Activated CD8-positive, alpha-beta T cell treated with anti-CD3 and anti-CD28 coated beads for 36 hours (primary cell): ENCODE results near the gene RRP36. TPM values are rescaled to one million over a fixed set of nuclear protein-coding genes. Genes with fewer than 3 reads are reported as not detected.

Experiments used
- ATAC-seq: fragments of 200-7000 bp; cut with Tn5 transposase; one replicate; pipeline ENCODE4 v1.10.0; 2021; ENCODE audit warnings: mild to moderate bottlenecking, moderate library complexity
- CTCF ChIA-PET: fragments of 350-600 bp; sonication (Branson Sonifier 250); formaldehyde crosslinking; loops from one replicate; lab custom pipeline; 2021; ENCODE audit warnings: antibody characterized with exemption; lab: Charles Lee
- POLR2A ChIA-PET: fragments of 350-600 bp; sonication (Branson Sonifier 250); formaldehyde crosslinking; loops from one replicate; lab custom pipeline; 2021; ENCODE audit warnings: antibody characterized with exemption; lab: Charles Lee
- DNase-seq: peaks from one replicate; pipeline ENCODE4 v3.0.0-alpha.2; 2020
- H3K27ac Mint-ChIP-seq: one replicate; pipeline ENCODE4 v1.8.0; 2021; ENCODE audit warnings: mild to moderate bottlenecking, mixed read lengths
- H3K27me3 Mint-ChIP-seq: one replicate; pipeline ENCODE4 v1.8.0; 2021; ENCODE audit warnings: mixed read lengths
- H3K36me3 Mint-ChIP-seq: one replicate; pipeline ENCODE4 v1.8.0; 2021; ENCODE audit warnings: low read depth, mixed read lengths
- H3K4me1 Mint-ChIP-seq: one replicate; pipeline ENCODE4 v1.8.0; 2021; ENCODE audit warnings: low read depth, mixed read lengths
- H3K4me3 Mint-ChIP-seq: one replicate; pipeline ENCODE4 v1.8.0; 2021; ENCODE audit warnings: mild to moderate bottlenecking, moderate library complexity, mixed read lengths
- H3K9me3 Mint-ChIP-seq: one replicate; pipeline ENCODE4 v1.8.0; 2021; ENCODE audit warnings: mixed read lengths
- intact Hi-C: fragments of 100-400 bp; cut with micrococcal nuclease; formaldehyde crosslinking; loops from one replicate; pipeline ENCODE4 v1.10.0; 2022
- total RNA-seq, 2 experiments: library from RNA; stranded (reverse); gene quantifications; one replicate each; pipeline ENCODE4 v1.2.3, GENCODE V29; 2021
- TF ChIP-seq, protein P1 (sequence below): fragments of 200-600 bp; IDR thresholded peaks from one replicate; pipeline ENCODE4 v1.8.0; 2022; ENCODE audit warnings: antibody characterized with exemption, mild to moderate bottlenecking

The RRP36 gene
- total RNA-seq, 2 experiments from 2014 or later: 47.9 to 48.0 TPM

DNA sequence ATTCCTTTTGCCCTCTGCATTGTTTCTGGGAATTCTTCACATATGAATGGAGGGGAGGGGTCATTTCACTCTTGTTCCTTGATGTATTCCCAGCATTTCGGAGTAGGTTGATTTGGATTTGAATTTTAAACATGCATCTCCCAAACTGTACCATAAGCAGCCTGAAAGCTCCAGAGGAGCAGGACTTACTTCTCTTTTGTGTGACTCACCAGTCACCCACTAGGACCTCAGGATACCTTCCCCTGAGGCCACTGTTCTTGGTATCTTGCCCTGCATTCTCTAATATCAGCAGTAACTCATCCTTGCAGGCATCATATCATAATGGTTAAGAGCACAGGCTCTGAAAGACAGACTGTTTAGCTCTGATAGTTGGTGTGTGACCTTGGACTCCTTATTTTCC lies 37.1 kb downstream of the RRP36 start:
- DNase-seq (no peak), ATAC-seq (no peak)
- intact Hi-C loops: loop anchor here (5.0 to 10.0 kb wide), 2 partner anchors 46 to 154 kb away; partner anchors contain the start of genes KLHDC3 and MEA1
- Mint-ChIP-seq H3K36me3 (peaks cover 35% of the 10 kb centered on the region), H3K27me3 (no peaks in the 10 kb centered on the region), H3K4me3 (peak overlapping the region; percentile 81), H3K27ac (peak overlapping the region; percentile 92), H3K9me3 (no peaks in the 10 kb centered on the region), H3K4me1 (peaks cover 42% of the 10 kb centered on the region)
- CTCF ChIA-PET: interaction anchor here (1.0 to 4.2 kb wide), 2 partner anchors 50 to 85 kb away, joined by 3 to 32 read pairs; no protein-coding TSS in a partner anchor
- POLR2A ChIA-PET: interaction anchor here (0.7 to 2.6 kb wide), 5 partner anchors 18 to 390 kb away, joined by 3 to 6 read pairs (median 5); partner anchors contain the start of genes KLHDC3, MEA1, PPP2R5D and PTK7
- TF ChIP-seq, protein P1, sequence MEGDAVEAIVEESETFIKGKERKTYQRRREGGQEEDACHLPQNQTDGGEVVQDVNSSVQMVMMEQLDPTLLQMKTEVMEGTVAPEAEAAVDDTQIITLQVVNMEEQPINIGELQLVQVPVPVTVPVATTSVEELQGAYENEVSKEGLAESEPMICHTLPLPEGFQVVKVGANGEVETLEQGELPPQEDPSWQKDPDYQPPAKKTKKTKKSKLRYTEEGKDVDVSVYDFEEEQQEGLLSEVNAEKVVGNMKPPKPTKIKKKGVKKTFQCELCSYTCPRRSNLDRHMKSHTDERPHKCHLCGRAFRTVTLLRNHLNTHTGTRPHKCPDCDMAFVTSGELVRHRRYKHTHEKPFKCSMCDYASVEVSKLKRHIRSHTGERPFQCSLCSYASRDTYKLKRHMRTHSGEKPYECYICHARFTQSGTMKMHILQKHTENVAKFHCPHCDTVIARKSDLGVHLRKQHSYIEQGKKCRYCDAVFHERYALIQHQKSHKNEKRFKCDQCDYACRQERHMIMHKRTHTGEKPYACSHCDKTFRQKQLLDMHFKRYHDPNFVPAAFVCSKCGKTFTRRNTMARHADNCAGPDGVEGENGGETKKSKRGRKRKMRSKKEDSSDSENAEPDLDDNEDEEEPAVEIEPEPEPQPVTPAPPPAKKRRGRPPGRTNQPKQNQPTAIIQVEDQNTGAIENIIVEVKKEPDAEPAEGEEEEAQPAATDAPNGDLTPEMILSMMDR: no peak

DNA sequence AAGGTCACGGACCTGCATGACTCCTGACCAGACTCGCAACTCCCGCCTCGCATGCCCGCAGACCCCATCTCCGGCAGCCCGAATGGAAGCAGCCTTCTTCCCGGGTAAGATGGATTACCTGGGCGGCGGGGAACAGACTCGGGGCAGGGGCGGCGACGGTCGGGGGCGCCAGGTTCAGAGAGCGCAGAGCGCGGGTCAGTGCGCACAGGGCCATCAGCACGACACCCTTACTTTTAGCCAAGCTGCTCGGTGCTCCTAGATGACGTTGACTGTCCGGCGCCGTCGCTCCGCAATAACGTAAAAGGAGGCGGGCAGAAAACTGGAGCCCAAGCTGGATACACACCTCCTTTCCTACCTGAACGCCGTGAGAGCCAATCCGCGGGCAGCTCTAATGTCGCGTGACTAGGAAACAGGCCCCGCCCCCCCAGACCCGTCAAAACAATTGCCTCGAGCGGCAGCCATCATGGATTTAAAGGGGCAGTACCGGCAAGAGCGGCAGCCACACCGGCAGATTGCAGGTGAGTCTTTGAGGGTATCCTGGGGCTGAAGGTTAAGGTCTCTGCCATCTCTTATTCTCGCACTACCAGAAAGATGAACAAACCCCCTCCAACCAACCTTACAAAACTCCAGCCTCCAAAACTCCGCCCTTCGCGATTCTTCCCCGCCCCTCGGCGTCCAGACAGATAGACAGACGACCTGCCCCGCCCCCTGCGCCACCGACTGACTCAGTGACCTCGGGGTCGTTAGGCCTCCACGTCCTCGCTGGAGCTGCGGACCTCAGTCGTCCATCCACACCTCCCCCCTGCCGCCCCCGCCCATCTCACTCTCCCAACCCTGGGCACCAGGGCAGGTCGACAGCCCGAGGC lies 38.0 kb downstream of the RRP36 start, which contains the start of the genes KLC4 and MRPL2:
Gene KLC4 (plus strand): TSS at position 464 of the 866 bp plus-strand sequence. CDS start 1,705 bp downstream, outside the sequence.
Gene MRPL2 (minus strand): TSS at position 267 of the 866 bp plus-strand sequence. CDS start 53 bp downstream, at position 214.
- DNase-seq (peak; percentile 99), ATAC-seq (peak; percentile 98)
- Mint-ChIP-seq H3K4me3 (peak within 1 kb of the TSS; percentile 81), H3K36me3 (peaks cover 33% of the 10 kb centered on the region), H3K4me1 (peaks cover 37% of the 10 kb centered on the region), H3K27me3 (no peaks in the 10 kb centered on the region), H3K9me3 (no peaks in the 10 kb centered on the region), H3K27ac (peak within 1 kb of the TSS; percentile 92)
- TF ChIP-seq, protein P1: no peak
- ChIA-PET CTCF (interaction anchor here (1.1 to 4.2 kb wide), 2 partner anchors 84 to 111 kb away, joined by 4 to 32 read pairs; no protein-coding TSS in a partner anchor), POLR2A (interaction anchor here (0.7 to 2.6 kb wide), 6 partner anchors 17 to 389 kb away, joined by 3 to 6 read pairs (median 4); partner anchors contain the start of genes KLHDC3, MEA1, PPP2R5D and PTK7)
- intact Hi-C loops: loop anchor here (5.0 to 10.0 kb wide), 2 partner anchors 47 to 155 kb away; partner anchors contain the start of genes KLHDC3 and MEA1

DNA sequence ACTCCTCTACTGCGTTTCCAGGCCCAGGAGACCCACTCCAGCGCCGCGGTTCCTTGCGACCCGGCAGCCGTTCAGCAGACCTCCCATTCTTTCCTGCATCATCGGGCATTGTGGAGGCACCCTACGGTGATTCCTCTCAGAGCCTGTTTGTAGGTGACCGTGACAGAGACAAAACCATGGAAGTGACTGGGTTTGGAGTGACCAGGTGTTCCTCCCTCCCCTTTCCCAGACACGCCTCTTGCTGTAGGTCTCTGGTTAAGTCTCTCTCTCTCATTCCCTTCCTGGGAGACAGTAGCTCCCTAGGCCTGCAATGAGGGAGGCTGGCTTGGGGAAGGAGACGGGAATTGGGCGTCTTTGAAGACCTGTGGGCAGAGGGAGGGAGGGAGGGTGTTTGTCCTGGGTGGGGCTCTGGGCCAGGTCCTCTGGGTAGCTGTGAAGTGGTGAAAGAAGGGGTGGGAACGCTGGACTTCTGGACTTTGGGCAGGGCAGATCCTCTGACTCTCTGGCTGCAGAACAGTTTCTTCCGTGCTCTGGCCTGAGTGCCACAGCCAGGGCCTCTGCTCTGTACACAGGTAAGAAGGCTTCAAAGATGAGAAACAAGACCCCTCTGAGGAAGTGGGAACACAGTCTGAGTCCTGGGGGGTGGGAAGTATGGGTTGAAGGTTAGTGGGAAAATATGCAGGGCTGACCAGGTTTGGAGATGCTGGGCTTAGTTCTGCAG lies 38.8 kb downstream of the RRP36 start:
- H3K4me3 Mint-ChIP-seq: peak overlapping the region; percentile 81
- TF ChIP-seq, protein P1: no peak
- no peaks in the 10 kb centered on the region for H3K27me3 Mint-ChIP-seq
- no peak for ATAC-seq
- intact Hi-C loops: no loop called here
- H3K9me3 Mint-ChIP-seq: no peaks in the 10 kb centered on the region
- H3K27ac Mint-ChIP-seq: peak overlapping the region; percentile 92
- H3K4me1 Mint-ChIP-seq: peaks cover 35% of the 10 kb centered on the region
- ChIA-PET POLR2A (interaction anchor here (1.3 to 2.6 kb wide), 2 partner anchors 46 to 84 kb away, joined by 6 read pairs; partner anchors contain the start of genes KLHDC3 and MEA1), CTCF (interaction anchor here (1.1 to 4.2 kb wide), 3 partner anchors 9 to 110 kb away, joined by 3 to 32 read pairs (median 4); no protein-coding TSS in a partner anchor)
- DNase-seq: no peak
- H3K36me3 Mint-ChIP-seq: peaks cover 29% of the 10 kb centered on the region

DNA sequence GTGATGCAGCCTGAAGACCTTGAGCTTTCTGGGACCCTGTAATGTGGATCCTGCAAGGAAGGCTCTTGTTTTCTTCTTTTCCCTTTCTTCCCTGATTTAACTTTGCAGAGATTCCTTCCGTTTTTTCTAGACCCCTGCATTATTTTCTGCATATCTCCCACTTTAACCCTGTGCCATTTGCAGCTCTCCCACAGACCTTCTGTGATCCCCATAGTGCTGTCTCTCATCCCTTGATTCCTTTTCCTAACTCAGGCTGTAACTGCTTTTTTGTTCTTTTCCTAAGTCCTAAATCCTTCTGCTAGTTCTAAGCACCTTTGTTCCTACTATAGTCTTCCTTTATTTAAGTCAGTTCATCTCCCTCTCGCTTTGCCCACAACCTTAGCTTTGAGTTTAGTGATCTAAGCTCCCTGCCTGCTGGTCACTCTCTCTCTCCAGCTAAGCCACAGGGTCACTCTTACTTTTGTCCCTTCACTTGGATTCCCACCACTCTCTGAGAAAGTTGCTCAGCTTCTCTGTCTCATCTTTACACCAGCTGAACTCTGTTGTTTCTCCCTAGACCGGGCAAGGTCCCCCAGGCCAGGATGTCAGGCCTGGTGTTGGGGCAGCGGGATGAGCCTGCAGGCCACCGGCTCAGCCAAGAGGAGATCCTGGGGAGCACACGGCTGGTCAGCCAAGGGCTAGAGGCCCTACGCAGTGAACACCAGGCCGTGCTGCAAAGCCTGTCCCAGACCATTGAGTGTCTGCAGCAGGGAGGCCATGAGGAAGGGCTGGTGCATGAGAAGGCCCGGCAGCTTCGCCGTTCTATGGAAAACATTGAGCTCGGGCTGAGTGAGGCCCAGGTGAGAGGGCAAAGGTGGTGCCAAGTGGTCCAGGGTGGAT lies 39.6 kb downstream of the RRP36 start:
- H3K27me3 Mint-ChIP-seq: no peaks in the 10 kb centered on the region
- peak overlapping the region; percentile 57 for H3K27ac Mint-ChIP-seq
- H3K4me3 Mint-ChIP-seq: peak overlapping the region; percentile 81
- peaks cover 35% of the 10 kb centered on the region for H3K4me1 Mint-ChIP-seq
- intact Hi-C loops: no loop called here
- DNase-seq (no peak), ATAC-seq (no peak)
- ChIA-PET CTCF (interaction anchor here (1.6 to 4.2 kb wide), 2 partner anchors 9 to 82 kb away, joined by 3 to 32 read pairs; no protein-coding TSS in a partner anchor), POLR2A (interaction anchor here (2.6 kb wide), 1 partner anchor 83 kb away, joined by 6 read pairs; no protein-coding TSS in a partner anchor)
- no peaks in the 10 kb centered on the region for H3K9me3 Mint-ChIP-seq
- TF ChIP-seq, protein P1: no peak
- H3K36me3 Mint-ChIP-seq: peaks cover 21% of the 10 kb centered on the region
